GM19043 (cell line): ENCODE results near the gene TMCC3.
A peak's percentile ranks its signal among the peaks of the same experiment; 100 is the strongest.
"Not testable (repeated sequence)": the region's sequence is repeated elsewhere in the genome, so short reads cannot be mapped to it uniquely, and the experiment has no call there.

Experiments used
- ATAC-seq: cut with Tn5 transposase; IDR thresholded peaks from one replicate; pipeline ENCODE4 v1.9.1; 2021; ENCODE audit warnings: low read depth; ENCODE audit not compliant: unreplicated experiment

TMCC3 gene

GRCh38 chr12:94650143-94651056 is at the start of gene TMCC3:
Gene TMCC3 (minus strand): TSS chr12:94650557. CDS start chr12:94650430, 127 bp downstream.
- peak; percentile 47 for ATAC-seq

- ATAC-seq = no peak
Observed at GRCh38 chr12:94699801-94700200, 49.4 kb upstream of the TMCC3 start.

- ATAC-seq = no peak
Observed at GRCh38 chr12:94698578-94698977, 48.2 kb upstream of the TMCC3 start.

- no peak for ATAC-seq
Observed at GRCh38 chr12:94697631-94698030, 47.3 kb upstream of the TMCC3 start.

GRCh38 chr12:94694732-94695131 is 44.4 kb upstream of the TMCC3 start:
- ATAC-seq = no peak

- ATAC-seq = not testable (repeated sequence)
Observed at GRCh38 chr12:94692826-94693225, 42.5 kb upstream of the TMCC3 start.

- ATAC-seq = no peak
Observed at GRCh38 chr12:94690198-94690771, 39.9 kb upstream of the TMCC3 start.

- ATAC-seq = no peak
Observed at GRCh38 chr12:94689646-94690036, 39.3 kb upstream of the TMCC3 start.

GRCh38 chr12:94689002-94689645 is 38.8 kb upstream of the TMCC3 start:
- no peak for ATAC-seq

GRCh38 chr12:94687891-94688290 is 37.5 kb upstream of the TMCC3 start:
- ATAC-seq = no peak

GRCh38 chr12:94686834-94687628 is 36.7 kb upstream of the TMCC3 start:
- ATAC-seq = no peak

GRCh38 chr12:94684416-94685142 is 34.2 kb upstream of the TMCC3 start:
- ATAC-seq = no peak

GRCh38 chr12:94679554-94680195 is 29.3 kb upstream of the TMCC3 start:
- no peak for ATAC-seq

- ATAC-seq = no peak
Observed at GRCh38 chr12:94678849-94679248, 28.5 kb upstream of the TMCC3 start.

- no peak for ATAC-seq
Observed at GRCh38 chr12:94678379-94678778, 28.0 kb upstream of the TMCC3 start.

GRCh38 chr12:94677778-94678177 is 27.4 kb upstream of the TMCC3 start:
- no peak for ATAC-seq

- ATAC-seq = no peak
Observed at GRCh38 chr12:94676922-94677321, 26.6 kb upstream of the TMCC3 start.

- ATAC-seq = peak; percentile 75
Observed at GRCh38 chr12:94676031-94676641, 25.8 kb upstream of the TMCC3 start.

GRCh38 chr12:94674835-94675234 is 24.5 kb upstream of the TMCC3 start:
- no peak for ATAC-seq
